LNCAP (cell line): Measurements from ENCODE around the gene NOL12.

Experiments used
- TF ChIP-seq, protein P1 (sequence below): fragments of 450-650 bp; IDR thresholded peaks from 2 replicates; pipeline ENCODE4 v1.5.1; 2017; ENCODE audit warnings: mild to moderate bottlenecking

NOL12 gene

GRCh38 chr22:37696657-37697537, 10.8 kb downstream of the NOL12 start, which contains the start of gene TRIOBP:
TSS of gene TRIOBP (plus strand) at chr22:37697048. CDS start at chr22:37701366, 4,318 bp downstream.
- TF ChIP-seq, protein P1, sequence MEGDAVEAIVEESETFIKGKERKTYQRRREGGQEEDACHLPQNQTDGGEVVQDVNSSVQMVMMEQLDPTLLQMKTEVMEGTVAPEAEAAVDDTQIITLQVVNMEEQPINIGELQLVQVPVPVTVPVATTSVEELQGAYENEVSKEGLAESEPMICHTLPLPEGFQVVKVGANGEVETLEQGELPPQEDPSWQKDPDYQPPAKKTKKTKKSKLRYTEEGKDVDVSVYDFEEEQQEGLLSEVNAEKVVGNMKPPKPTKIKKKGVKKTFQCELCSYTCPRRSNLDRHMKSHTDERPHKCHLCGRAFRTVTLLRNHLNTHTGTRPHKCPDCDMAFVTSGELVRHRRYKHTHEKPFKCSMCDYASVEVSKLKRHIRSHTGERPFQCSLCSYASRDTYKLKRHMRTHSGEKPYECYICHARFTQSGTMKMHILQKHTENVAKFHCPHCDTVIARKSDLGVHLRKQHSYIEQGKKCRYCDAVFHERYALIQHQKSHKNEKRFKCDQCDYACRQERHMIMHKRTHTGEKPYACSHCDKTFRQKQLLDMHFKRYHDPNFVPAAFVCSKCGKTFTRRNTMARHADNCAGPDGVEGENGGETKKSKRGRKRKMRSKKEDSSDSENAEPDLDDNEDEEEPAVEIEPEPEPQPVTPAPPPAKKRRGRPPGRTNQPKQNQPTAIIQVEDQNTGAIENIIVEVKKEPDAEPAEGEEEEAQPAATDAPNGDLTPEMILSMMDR: peak; percentile 64

DNA sequence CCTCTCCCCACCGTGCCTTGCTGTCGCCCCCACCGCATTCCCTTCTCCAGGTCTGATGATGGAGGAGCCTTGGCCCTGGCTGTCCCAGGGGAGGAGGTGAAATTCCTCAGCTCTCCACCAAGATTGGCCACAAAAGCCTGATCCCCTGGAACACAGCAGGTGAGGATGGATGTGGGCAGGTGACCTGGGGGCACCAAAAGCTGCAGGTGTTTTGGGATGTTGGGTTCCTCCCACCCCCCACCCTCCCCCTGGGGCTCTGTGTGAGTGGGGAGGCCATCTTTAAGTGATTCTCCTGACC, 11.3 kb downstream of the NOL12 start:
- TF ChIP-seq, protein P1: no peak

DNA sequence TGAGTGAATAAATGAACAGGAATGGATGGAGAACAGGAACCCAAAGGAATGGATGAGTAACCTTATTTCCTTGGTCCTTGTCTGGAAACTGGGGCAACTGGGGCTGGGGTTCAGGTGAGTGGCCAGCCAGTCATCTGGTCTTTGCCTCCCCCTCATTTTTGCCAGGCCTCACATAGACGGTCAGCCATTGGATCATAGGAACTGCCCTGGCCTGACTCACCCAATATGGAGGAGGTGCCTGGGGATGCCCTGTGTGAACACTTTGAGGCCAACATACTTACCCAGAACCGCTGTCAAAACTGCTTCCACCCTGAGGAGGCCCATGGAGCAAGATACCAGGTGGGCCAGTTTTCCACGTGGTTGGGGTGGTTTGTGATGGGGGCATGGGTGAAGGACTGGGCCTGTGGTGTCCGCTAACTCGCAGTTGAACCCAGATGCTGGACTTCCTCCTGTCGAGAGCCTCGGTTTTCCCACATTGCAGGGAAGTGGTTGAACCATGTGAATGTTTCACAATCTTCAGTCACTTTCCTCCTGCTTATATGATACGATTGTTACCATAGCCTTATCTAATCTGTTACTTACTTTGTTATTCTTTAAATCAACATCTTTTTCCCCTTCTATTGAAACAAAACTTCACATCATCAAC, 15.1 kb downstream of the NOL12 start:
- TF ChIP-seq, protein P1: no peak

- TF ChIP-seq, protein P1: no peak
Observed at GRCh38 chr22:37703906-37704305, 17.8 kb downstream of the NOL12 start.

GRCh38 chr22:37704645-37705044, 18.5 kb downstream of the NOL12 start:
- TF ChIP-seq, protein P1: no peak

DNA sequence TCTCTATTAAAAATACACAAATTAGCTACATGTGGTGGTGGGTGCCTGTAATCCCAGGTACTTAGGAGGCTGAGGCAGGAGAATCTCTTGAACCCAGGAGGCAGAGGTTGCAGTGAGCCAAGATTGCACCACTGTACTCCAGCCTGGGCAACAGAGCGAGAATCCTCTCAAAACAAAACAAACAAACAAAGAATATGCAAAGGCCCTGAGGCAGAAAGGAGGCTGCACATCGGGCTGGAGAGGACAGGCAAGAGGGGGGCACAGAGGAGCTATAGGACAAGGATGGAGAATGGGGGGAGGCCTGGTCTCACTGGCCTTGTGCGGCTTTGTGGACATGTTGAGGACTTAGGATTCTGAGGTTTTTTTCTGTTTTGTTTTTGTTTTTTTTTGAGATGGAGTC, 19.1 kb downstream of the NOL12 start:
- TF ChIP-seq, protein P1: no peak

DNA sequence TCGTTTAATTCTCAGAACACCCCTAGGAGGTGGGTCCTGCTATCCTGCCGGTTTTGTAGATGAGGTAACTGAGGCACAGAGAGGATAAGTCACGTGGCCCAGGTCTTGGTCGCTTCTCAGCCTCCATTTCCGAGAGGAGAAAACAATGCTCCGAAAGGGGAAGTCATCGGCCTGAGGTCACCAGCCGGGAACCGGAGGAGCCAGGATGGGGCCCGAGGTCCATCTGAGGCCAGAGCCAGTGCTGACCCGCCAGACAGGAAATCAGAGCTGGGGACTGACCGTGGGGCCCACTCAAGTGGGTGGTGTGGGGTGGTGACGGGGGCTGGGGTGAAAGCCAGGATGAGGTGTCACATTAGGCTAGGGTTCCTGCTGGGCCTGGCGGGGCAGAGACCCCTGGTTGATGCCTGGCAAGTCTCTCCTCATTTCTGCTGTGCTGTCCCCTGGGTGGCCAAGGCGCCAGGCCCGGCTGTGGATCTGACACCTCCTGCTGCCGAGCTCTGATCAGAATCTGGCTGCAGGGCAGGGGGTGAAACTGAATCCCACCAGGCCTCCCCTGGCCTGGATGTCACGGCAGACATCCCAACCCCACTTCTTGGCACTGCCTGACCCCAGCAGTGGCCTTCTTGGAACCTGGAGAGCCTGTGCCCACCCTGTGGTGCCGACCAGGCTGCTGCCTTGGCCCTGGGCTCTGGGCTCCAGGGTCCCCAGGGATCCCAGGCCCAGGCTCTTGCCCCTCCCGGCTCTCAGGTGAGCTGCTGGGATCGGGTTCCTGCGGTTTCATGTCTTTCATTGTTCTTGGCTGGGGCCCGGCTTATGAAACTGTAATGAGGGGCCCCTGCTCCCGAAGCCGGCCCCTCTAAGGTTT, 22.7 kb downstream of the NOL12 start:
- TF ChIP-seq, protein P1: no peak
